NCI-H69 (cell line): Measurements from ENCODE around the gene ATM.
A peak's percentile ranks its signal among the peaks of the same experiment; 100 is the strongest.
"Not testable (repeated sequence)": the region's sequence is repeated elsewhere in the genome, so short reads cannot be mapped to it uniquely, and the experiment has no call there.

Experiments used
- DNase-seq: peaks from one replicate; lab custom pipeline; 2025; lab: John Stamatoyannopoulos, UW

The ATM gene

GRCh38 chr11:108220721-108221336, 2.0 kb upstream of the ATM start:
- peak; percentile 21 for DNase-seq

DNA sequence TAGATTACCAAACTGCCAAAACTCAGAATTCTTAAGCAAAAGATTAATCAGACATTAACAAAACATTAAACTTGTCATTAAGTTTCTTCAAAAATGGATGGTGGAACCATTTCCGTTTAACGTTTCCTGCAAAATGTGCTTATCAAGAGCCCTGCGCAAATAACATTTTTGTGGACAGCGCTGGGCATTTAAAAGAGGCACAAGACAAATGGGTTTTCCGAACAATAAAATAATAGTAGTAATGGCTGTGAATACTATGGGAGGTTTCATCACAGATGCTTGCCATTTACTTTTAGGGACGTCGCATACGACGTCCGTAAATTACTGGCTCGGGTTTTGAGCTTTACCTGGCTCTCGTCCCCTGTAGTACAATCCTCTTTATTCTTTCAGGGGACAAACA, 1.5 kb upstream of the ATM start:
- peak; percentile 34 for DNase-seq

GRCh38 chr11:108221911-108222573, 825 bp upstream of the ATM start:
- DNase-seq, result no peak

- DNase-seq, result peak; percentile 71
Observed at GRCh38 chr11:108223348-108224149, 682 bp downstream of the ATM start.

- no peak for DNase-seq
Observed at GRCh38 chr11:108224366-108224765, 1.5 kb downstream of the ATM start.

DNA sequence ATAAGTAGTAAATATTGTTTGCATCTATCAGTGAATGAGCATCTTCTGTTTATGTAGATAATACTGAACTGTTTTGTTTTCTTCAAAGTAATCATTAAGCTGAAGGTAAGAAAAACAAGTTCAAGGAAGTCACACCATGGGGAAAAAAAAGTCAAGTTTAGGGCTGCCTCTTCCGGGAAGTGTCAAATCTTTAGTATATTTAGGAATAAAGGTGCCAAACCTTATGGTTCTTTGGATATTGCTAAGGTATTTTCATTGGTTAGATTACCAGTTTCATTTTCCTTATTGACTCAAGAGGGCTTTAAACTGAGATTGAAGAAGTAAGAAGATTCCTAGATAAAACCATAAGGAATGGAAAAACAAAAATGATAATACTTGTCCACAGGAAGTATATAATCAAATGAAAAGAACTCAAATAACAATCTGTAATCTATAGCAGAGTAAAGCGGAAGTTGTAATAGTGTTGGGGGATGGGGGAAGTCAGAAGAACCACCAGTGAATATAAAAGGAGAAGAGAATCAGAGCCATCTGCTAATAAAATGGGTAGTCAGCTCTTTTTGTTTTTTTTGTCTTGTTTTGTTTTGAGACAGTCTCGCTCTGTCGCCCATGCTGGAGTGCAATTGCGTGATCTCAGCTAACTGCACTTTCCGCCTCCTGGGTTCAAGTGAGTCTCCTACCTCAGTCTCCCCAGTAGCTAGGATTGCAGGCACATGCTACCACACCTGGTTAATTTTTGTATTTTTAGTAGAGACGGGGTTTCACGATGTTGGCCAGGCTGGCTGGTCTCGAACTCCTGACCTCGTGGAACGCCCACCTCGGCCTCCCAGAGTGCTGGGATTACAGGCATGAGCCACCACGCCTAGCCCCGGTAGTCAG, 2.3 kb downstream of the ATM start:
- no peak for DNase-seq

DNA sequence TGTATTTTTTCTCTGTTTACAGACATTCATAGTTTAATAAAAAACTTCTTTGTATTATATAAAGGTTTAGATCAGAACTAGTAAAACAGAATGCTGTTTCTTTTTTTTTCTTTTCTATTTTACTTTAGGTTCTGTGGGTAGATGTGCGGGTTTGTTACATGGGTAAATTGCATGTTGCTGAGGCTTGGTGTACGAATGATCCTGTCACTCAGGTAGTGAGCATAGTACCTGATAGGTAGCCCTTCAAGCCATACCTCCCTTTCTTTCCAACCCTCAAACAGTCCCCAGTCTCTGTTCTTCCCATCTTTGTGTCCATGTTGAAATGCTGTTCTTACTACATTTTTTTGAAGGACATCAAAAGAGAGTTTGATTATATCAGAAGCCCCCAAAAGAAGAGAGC, 3.2 kb downstream of the ATM start:
- no peak for DNase-seq

- DNase-seq, result no peak
Observed at GRCh38 chr11:108228251-108228650, 5.4 kb downstream of the ATM start.

DNA sequence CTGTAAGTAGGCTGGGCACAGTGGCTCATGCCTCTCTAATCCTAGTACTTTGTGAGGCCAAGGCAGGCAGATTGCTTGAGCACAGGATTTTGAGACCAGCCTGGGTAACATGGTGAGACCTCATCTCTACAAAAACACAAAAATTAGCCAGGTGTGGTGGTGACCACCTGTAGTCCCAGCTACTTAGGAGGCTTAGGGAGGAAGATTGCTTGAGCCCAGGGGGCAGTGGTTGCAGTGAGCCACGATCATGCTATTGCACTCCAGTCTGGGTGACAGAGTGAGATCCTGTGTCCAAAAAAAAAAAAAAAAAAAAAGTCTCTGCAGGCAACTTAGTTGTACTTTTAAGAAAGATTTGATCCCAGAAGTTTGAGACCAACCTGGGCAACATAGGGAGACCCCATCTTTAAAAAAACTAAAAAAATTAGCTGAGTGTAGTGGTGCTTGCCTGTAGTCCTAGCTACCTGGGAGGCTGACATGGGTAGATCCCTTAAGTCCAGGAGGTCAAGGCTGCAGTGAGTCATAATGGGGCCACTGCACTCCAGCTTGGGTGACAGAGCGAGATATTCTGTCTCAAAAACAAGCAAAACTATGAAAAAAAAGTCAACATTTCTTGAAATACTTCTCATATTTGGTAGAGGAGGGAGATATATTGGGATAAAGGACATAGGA, 10.5 kb downstream of the ATM start:
- DNase-seq, result no peak

- DNase-seq, result no peak
Observed at GRCh38 chr11:108235192-108235591, 12.3 kb downstream of the ATM start.

DNA sequence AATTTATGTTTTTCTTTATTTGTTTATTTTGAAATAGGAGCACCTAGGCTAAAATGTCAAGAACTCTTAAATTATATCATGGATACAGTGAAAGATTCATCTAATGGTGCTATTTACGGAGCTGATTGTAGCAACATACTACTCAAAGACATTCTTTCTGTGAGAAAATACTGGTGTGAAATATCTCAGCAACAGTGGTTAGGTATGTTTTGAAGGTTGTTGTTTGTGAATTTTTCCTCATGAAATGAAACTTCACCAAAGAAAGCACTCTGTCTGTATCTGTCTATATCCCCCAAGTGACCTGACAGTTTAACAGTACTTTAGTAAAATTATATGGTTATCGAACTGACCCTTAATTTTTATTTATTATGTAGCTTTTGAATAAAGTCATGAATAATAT, 12.8 kb downstream of the ATM start:
- DNase-seq, result no peak

- no peak for DNase-seq
Observed at GRCh38 chr11:108237058-108237481, 14.2 kb downstream of the ATM start.

DNA sequence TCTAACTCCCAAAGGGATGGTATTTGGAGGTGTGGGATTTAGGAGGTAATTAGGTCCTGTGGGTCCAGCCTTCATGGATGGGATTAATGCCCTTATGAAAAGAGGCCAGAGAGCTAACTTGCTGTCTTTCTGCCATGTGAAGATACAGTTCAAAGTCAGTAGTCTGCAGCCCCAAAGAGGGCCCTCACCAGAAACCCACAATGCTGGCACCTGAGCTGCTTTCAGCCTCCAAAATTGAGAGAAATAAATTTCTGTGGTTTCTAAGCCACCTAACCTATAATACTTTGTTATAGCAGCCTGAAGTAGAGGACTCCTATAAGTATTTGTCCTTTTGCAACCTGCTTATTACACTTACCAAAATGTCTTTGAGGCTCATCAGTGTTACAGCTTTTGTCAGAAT, 16.2 kb downstream of the ATM start:
- DNase-seq, result no peak

GRCh38 chr11:108241330-108242037, 18.6 kb downstream of the ATM start:
- no peak for DNase-seq

DNA sequence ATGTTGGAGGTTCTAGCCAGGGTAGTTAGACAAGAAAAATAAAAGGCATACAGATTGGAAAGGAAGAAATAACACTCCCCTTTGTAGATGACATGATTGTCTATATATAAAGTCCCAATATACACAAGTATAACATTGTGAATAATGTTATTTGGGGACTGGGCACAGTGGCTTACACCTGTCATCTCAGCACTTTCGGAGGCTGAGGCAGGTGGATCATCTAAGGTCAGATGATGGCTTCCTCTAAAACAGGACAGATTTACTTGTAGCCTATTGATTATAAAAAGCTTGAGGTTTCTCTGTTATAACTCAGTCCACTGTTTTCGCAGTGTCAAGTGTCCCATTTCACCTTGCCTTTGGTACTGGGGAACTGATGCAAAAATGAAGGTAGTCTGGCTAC, 19.6 kb downstream of the ATM start:
- DNase-seq, result no peak

DNA sequence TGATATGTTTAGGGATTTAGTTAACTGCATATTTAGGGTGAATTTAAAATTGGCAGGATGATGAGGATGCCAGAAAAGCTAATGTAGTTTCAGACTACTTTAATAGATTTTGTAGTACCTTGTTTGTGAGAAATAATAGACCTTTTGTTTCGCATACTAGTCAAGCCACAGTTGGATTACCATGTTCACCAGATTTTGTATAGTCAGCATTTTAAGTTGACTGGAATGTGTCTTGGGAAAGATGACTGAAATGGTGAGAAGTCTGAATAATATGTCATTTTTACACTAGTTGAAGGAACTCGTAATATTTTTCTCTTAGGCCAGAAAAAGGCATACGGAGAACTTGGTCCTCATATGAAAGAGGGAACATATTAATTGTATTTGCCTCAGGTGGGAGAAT, 23.4 kb downstream of the ATM start:
- DNase-seq, result no peak

DNA sequence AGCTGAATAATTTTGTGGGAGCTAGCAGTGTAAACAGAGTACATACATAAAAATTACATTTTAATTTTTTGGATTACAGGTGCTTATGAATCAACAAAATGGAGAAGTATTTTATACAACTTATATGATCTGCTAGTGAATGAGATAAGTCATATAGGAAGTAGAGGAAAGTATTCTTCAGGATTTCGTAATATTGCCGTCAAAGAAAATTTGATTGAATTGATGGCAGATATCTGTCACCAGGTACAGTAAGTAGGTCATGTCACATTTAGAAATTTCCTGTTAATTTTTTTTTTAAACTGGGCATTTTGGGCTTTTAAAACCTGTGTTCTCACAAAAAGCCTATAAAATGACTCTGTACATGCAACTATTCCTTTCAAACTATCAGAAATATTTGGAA, 24.0 kb downstream of the ATM start:
- no peak for DNase-seq

GRCh38 chr11:108253176-108253575, 30.3 kb downstream of the ATM start:
- no peak for DNase-seq

GRCh38 chr11:108269583-108269982, 46.7 kb downstream of the ATM start:
- no peak for DNase-seq

- not testable (repeated sequence) for DNase-seq
Observed at GRCh38 chr11:108276985-108277616, 54.2 kb downstream of the ATM start.

- DNase-seq, result peak; percentile 86
Observed at GRCh38 chr11:108278546-108278945, 55.7 kb downstream of the ATM start.
